HG02642 (cell line): ENCODE results near the gene COPS2.
"Not testable (repeated sequence)": the region's sequence is repeated elsewhere in the genome, so short reads cannot be mapped to it uniquely, and the experiment has no call there.

Experiments used
- ATAC-seq: cut with Tn5 transposase; IDR thresholded peaks from one replicate; pipeline ENCODE4 v1.9.1; 2021; ENCODE audit warnings: mild to moderate bottlenecking; ENCODE audit not compliant: unreplicated experiment, poor library complexity

Gene COPS2

DNA sequence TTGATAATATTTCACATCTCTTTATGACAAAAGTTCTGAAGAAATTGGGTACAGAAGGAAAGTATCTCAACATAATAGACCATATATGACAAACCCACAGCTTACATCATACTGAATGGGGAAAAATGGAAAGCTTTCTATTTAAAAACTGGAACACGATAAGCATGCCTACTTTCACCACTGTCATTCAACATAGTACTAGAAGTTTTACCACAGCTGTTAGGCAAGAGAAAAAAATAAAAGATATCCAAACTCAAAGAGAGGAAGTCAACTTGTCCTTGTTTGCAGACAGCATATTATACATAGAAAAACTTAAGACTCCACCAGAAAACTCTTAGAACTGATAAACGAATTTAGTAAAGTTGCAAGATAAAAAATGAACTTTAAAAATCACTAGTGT is 40.3 kb downstream of the COPS2 start:
- no peak for ATAC-seq

DNA sequence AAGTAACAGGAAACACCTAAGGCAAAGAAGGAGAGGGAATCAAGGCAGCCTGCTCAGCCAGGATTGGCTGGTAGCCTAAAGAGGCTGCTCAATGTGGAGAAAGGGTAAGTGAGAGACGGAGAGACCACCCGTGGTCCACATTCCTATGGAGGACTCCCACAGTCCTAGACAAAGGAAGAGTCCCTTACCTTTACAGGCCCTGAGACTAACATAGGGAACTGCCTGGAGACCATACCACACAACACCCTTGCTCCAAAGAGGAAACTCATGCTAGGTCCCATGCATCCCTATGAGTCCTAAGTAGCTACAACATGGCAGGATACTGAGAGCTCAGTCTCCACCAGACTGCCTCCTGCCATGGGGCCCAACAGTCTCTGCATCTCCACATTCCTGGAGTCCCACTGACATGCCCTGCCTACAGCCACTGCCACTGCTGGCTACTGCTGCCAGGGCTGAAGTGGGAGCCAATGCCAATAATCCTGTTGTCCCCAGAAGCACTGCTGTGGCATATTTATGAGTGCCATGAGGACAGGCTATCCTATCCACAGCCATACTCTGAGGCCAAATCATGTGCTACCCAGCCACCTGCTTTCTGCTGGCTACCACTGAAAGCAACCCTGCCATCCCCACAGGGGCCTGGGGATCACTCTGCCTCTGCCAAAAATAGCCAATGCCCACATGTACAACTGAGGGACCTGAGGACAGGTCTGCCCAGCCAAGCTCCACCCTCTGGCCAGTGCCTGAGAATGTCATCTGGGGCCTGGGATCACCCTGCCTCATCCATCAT is 45.0 kb downstream of the COPS2 start:
- ATAC-seq = no peak

DNA sequence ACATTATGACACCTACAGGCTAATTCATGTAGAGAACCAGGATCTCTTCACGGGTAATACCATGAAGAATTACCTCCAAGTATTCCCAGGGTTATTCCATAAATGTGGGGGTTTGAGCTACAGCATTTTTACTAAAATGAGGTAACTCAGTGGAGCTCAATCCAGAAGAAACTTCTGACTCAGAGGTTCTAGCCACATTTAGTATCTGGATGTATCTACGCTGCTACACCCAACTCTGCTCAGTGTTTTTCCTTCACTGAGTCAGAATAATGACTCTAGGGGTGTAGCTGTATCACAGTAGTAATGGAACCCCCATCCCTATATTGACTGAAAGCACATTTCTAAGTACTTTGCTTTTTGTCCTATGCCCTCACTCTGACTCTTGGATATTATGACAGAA is 52.4 kb downstream of the COPS2 start:
- ATAC-seq = no peak

DNA sequence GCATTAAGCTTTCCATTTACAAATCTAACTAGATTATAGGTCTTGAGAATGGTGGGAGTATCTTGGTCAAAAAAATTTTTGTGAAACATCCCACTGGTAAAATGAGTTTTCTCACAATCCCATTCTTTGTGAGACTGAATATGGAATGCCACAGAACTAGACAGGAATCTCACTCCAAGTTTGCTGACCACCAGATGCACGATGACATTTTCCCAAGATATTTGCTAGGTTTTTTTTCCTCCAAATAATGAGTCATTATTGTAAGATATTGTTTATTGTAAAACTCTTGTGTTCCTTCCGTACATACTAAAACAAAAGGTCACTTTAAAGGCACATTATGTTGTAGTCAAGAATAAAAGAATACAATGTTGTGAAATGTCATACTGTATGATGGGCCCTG is 53.9 kb downstream of the COPS2 start:
- ATAC-seq = no peak

DNA sequence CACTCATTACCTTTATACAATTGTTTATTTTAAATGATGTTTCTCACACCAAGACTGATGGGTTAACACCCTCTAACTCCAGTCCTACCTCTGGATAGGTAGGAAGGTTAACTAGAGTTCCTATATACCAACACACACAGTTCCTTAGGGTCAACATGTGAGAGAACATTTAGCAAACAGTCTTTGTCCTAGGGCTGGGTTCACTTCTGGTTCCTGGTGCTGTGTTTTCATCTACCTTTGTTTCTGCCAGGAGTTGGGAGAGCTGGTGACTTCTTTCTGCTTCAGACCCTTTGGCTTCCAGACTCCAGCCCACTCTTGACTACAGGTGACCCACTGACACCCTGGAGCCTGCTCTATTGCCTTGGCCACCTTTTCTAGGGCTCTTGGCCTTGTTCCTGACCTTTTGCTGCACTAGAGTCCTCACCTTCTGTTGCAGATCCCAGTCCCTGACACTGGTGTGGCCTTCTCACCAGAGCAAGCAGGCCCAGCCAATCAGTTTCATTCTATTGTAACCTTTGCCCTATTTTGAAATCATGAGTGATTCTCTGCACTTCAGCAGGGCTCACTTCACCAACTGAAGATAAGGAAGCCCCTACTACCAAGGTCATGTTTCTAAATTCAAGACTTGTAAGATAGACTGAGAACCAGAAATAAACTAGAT is 59.2 kb downstream of the COPS2 start:
- ATAC-seq = no peak

DNA sequence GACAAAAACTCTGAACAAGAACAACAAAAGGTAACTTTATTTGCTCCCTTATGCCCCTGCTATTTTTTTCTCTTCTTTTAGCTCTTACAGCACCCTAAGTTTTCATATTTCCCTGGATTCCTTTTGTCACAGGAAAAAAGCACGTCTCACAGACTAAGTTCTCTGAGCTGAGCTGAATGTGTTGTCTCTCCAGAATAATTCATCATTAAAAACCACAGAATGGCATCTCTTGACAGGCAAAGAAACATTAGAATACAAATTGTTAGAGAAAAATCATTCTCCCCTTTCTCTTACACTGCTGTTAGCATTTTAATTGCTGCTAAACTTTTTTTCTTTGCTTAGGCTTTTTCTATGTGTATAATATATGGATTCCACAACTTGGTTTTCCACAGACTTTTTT is 60.5 kb downstream of the COPS2 start:
- no peak for ATAC-seq

DNA sequence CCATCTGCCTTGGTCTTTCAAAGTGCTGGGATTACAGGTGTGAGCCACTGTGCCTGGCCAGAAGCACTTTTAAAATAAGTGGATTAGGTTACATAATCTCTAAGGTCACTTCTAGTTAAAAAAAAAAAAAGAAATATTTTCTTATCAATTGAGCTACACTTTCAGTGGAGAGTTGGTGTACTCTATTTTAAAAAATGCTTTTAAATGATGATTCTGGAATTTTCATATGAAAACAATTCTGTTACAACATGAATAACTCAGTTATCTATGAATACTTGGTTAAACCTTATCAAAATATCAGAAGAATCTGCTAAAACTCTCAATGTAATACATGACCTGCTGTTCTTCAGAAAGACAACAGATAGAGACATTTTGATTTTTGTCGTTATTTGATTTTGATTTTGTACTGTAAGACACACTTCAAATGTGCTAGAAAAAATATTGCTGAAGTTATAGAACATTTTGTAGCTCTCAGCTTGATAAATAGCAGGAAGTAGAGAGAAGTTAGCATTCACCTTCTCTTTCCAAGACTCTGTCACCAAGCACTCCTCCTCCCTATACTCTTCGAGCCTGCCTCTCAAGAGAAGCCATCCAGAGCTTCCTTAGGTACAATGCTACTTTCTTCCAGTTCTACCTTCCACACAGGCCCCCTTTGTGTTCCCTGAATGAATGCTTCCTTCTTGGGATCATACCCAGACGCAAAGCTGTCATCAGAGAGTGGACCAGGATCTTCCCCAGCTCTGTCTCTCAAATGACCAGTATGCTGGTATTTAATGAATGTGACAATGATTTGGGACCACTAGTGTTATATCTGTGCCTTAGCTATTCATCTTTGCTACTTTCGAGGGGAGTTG is 61.9 kb downstream of the COPS2 start:
- ATAC-seq = no peak

DNA sequence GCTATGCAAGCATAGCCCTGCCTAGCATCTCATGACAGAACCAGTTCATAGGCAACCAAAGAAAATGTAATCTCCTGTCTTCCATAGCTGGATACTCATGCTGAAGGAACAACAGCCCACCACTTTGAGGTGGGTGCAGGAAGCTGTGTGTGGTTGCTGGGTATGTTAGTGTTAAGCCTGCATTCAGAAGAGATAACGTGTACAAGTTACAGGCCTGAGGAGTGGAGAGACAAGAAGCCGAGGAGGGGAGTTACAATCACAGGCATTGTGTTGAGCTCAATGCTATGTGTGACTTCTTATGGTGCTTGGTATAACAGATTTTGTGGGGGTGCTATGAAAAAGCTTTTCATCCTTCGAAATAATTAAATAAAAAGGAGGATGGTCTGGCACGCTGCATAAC is 66.4 kb downstream of the COPS2 start:
- no peak for ATAC-seq

DNA sequence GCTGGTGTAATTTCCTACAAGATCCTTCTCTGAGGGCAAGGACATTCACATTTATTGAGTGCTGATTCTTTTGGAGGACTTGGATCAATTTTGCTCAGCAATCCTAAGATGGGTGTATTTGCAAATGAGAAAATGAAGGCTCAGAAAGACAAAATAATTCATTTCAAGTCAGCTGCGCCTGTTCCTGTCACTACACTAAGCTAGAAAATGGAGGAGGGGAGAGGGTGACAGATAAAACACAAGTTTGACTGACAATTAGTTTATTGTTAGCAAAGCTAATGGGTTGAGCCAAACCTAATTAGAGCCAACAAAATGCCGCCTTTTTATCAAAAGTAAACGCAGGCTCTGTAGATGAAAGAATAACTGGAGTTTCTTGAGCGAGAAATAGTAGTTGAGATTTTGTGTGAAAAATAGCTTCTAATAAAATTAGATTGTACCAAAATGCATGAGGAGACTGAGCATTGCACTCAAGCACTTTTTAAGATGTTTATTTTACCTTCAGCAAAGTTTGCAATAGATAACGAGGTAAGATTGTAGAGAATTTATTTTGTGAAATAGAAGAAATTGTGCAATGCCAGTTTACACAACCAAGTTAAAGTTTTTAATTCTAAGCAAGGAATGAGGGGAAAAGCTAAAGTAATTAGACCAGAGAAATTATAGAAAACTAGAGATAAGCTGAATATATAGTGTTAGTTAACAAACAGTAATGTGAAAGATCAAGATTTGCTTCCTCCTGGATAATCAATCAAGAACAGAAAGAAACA is 69.5 kb downstream of the COPS2 start:
- no peak for ATAC-seq

DNA sequence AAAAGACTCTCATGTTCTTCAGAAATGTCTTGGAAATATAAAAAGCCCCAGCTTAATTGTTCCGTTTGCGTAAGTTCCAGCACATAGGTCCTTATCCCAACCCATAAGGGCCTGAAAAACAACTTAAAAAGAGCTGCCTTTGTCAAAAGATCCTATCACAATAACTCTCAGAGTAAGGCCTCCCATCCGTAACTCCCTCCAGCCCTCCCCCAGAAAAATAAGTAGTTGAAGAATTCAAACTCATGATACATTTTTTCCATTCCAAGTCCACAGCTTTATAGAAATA is 71.2 kb downstream of the COPS2 start:
- no peak for ATAC-seq

DNA sequence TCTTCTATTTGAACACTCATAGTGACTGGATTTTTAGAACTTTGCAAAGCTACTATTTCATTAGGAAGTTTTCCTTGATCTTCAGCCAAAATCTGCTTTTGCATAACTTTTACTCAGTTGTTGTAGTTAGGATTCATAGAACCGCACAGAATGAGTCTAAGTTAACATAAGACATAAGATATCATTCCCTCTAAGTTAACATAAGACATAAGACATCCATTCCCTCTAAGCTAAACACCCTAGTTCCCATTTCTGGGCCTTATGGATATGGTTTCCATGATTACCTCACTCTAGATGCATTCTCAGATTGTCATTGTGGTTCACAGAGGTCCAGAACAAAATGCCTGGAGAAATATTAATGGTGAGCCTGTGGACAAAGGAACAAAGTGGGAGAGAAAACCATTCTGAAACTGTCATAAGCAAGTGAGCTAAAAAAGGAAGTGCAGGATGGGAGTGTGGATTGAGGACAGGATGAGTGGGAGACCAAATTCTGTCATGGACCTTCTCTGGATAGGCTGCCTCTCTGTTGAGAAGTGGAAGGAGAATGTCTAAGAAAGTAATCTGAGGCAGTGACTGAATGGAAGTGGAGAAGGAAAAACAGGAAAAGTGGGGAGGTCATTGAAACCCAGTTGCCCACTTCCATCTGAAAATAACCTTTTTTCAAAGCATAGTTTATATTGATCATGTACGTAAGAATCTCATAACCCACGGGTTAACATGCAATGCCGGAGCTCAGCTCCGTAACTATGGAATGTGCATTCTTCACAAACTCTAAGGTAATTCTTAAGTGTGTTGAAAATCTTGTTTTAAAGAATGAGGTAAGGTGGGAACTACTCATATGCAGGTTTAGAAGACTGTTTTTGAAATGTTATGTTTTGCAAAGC is 71.8 kb downstream of the COPS2 start:
- no peak for ATAC-seq

DNA sequence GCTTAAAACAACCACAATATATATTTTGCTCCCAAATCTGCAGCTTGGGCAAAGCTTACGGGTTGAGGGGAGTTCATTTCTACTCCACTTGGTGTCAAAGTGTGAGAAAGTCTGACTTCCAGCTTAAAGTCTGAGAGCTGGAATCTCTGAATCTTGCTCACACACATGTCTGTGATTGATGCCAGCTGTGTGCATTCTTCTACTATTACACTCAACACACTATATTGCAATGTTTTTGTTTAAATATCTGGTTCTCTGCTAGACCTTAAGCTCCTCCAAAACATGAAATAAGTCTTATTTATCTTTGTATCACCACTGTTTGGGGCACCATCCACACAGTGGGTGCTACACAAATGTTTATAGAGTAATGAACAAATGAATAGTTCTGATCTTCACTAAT is 72.4 kb downstream of the COPS2 start:
- ATAC-seq = no peak

DNA sequence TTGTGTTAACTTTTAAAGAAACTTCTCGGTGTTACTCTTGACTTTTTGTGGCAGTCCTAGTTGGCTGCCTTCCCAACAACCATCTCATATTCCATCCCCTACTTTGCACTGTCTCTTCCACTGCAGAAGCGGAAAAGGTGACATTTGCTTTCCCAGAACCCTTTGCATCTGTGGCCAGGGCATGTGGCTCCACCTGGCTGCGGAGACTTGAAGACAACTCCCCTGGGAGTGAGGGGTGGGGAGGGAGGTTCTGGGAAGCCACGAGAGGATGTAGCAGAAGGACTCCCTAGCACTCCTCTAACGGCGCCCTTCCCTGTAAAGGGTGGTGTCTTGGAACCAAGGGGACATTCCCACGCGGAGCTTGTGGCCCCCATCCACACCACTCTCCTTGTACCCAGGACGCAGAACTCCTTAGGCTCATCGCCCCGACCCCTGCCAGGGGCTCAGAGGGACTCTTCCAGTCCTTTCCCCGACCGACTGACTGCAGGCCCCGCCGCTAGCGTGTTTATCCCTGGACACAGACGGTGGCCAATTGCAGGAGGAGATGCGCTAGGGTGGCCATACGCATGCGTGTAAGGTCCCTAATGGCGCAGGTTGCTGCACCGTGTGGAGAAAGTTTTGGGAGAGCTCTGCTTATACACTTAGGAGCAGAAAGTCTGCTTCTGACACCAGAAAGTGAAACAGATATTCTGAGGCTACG is 75.9 kb downstream of the COPS2 start:
- ATAC-seq = no peak

DNA sequence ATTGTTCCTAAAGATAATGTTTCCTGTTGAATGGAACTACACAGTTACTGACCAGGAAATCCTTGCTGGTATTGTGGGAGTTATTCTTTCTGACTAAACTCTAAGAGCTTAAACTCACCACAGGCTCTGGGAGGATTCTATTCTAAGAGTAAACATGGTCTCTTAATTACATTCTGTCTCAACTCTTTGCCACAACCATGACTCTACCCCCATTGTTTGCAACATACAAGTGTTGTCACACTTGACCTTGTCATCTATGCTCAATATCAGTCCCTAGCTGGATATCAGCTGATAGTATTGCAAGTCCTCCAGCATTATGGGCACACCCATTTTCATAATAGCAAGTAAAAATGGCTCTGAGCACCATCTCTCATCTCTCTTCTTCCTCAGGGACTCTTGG is 79.5 kb downstream of the COPS2 start:
- no peak for ATAC-seq

DNA sequence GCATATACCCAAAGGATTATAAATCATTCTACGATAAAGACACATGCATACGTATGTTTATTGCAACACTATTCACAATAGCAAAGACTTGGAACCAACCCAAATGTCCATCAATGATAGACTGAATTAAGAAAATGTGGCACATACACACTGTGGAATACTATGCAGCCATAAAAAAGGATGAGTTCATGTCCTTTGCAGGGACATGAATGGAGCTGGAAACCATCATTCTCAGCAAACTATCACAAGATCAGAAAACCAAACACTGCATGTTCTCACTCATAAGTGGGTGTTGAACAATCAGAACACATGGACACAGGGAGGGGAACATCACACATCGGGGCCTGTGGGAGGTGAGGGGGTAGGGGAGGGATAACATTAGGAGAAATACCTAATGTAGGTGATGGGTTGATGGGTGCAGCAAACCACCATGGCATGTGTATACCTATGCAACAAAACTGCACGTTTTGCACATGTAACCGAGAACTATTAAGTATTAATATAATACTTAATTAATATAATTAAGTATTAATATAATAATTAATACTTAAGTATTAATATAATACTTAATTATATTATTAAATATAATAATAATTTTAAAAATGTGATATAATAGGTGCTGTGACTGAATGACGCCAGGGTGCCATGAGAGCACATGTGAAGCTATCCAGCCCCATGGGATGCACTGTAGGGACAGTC is 80.7 kb downstream of the COPS2 start:
- ATAC-seq = not testable (repeated sequence)
